ENCODE data around the gene CD247.

CD247 gene

DNA sequence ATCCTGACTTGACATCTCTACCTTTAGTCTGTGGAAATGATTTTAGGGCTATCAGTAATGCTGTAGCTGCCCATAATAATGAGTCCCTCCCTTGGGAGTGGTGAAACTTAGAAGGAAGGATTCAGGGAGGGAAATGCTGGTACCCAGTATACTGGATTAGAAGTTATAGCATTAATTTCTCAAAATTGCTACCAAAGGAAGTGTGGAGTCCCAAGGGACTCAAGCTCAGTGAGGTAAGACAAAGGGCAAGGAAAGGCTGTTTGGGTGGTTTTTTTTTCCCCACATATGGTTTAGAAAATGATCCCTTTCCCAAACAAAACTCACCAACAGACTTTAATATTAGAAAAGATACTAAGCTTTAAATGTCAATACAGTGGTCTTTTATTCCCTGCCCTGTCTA lies 99.9 kb downstream of the CD247 start:
- no peaks in the 10 kb centered on the region for H3K27me3 ChIP-seq (replicated peaks in 2 of 5; ENCODE audit: control insufficient read depth in 4 of 5, insufficient read depth in 5 of 5, low read length in 4 of 5)
- no peak overlapping the region for H3K4me3 ChIP-seq (ENCODE audit: control insufficient read depth in 1 of 7, extremely low read depth in 1 of 7, insufficient read depth in 4 of 7, low read depth in 2 of 7, low read length in 6 of 7)
- CTCF ChIA-PET, result interaction anchor here (0.7 to 1.6 kb wide), 2 partner anchors 20 to 79 kb away, joined by 3 to 4 read pairs; no protein-coding TSS in a partner anchor
- H3K36me3 ChIP-seq (ENCODE audit: control insufficient read depth in 4 of 4, insufficient read depth in 4 of 4, low read length in 3 of 4), result peaks cover 5 to 22% (median 12%) of the 10 kb centered on the region in 4 experiments
- no peak for DNase-seq
- POLR2A ChIA-PET, result interaction anchor here (0.7 kb wide), 1 partner anchor 34 kb away, joined by 4 read pairs; no protein-coding TSS in a partner anchor
- H3K27ac ChIP-seq (ENCODE audit: insufficient read depth in 1 of 2, low read depth in 1 of 2, low read length in 2 of 2, poor library complexity in 1 of 2, severe bottlenecking in 2 of 2), result no peak overlapping the region
- no peaks in the 10 kb centered on the region for H3K9me3 ChIP-seq (ENCODE audit: control extremely low read depth in 1 of 5, control insufficient read depth in 4 of 5, insufficient read depth in 2 of 5, low read depth in 1 of 5, low read length in 4 of 5)
- peaks cover 0 to 4% (median 1%) of the 10 kb centered on the region in 4 experiments for H3K4me1 ChIP-seq (ENCODE audit: control extremely low read depth in 1 of 4, control insufficient read depth in 4 of 4, insufficient read depth in 4 of 4, low read length in 3 of 4)

- H3K4me3 ChIP-seq (ENCODE audit: control insufficient read depth in 1 of 7, extremely low read depth in 1 of 7, insufficient read depth in 4 of 7, low read depth in 2 of 7, low read length in 6 of 7), result no peak overlapping the region
- H3K4me1 ChIP-seq (ENCODE audit: control extremely low read depth in 1 of 4, control insufficient read depth in 4 of 4, insufficient read depth in 4 of 4, low read length in 3 of 4), result peaks cover 0 to 4% (median 1%) of the 10 kb centered on the region in 4 experiments
- DNase-seq, result no peak
- ChIA-PET CTCF (interaction anchor here (1.3 to 1.4 kb wide), 2 partner anchors 11 to 118 kb away, joined by 3 to 5 read pairs; no protein-coding TSS in a partner anchor), POLR2A (no interaction called here)
- WGBS (ENCODE audit: insufficient coverage), result no CpG with 5 or more reads among the region's 1 CpG
- no peaks in the 10 kb centered on the region for H3K27me3 ChIP-seq (replicated peaks in 2 of 5; ENCODE audit: control insufficient read depth in 4 of 5, insufficient read depth in 5 of 5, low read length in 4 of 5)
- H3K9me3 ChIP-seq (ENCODE audit: control extremely low read depth in 1 of 5, control insufficient read depth in 4 of 5, insufficient read depth in 2 of 5, low read depth in 1 of 5, low read length in 4 of 5), result no peaks in the 10 kb centered on the region
- no peak overlapping the region for H3K27ac ChIP-seq (ENCODE audit: insufficient read depth in 1 of 2, low read depth in 1 of 2, low read length in 2 of 2, poor library complexity in 1 of 2, severe bottlenecking in 2 of 2)
- peaks cover 9 to 35% (median 18%) of the 10 kb centered on the region in 4 experiments for H3K36me3 ChIP-seq (ENCODE audit: control insufficient read depth in 4 of 4, insufficient read depth in 4 of 4, low read length in 3 of 4)
Observed at GRCh38 chr1:167416506-167416905, 101.8 kb downstream of the CD247 start.

DNA sequence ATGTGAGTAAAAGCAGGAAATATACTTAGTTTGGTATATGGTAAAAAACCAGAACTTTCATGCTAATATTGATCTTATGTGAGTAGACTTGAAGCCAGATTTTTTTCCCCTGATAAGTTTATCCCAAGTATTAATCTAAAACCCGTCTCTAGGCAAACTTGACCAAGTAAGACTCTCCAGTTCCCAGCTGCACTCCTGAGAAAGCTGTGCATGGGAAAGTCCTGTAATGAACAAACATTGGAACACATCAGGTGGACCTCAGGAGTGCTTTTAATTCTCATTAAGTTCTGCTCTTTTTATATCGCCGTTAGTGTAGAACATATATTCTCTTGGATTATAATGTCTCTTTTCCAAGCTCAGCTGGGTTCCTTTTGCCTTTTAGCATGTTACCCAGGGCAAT lies 105.0 kb downstream of the CD247 start:
- DNase-seq, result no peak
- WGBS (ENCODE audit: insufficient coverage), result 100% methylated on average over 1 of the region's 3 CpGs
- peaks cover 9 to 35% (median 19%) of the 10 kb centered on the region in 4 experiments for H3K36me3 ChIP-seq (ENCODE audit: control insufficient read depth in 4 of 4, insufficient read depth in 4 of 4, low read length in 3 of 4)
- H3K4me1 ChIP-seq (ENCODE audit: control extremely low read depth in 1 of 4, control insufficient read depth in 4 of 4, insufficient read depth in 4 of 4, low read length in 3 of 4), result no peaks in the 10 kb centered on the region
- no peaks in the 10 kb centered on the region for H3K9me3 ChIP-seq (ENCODE audit: control extremely low read depth in 1 of 5, control insufficient read depth in 4 of 5, insufficient read depth in 2 of 5, low read depth in 1 of 5, low read length in 4 of 5)
- CTCF ChIA-PET, result interaction anchor here (1.0 to 3.0 kb wide), 2 partner anchors 8 to 12 kb away, joined by 3 to 14 read pairs; no protein-coding TSS in a partner anchor
- POLR2A ChIA-PET, result no interaction called here
- H3K27me3 ChIP-seq (replicated peaks in 2 of 5; ENCODE audit: control insufficient read depth in 4 of 5, insufficient read depth in 5 of 5, low read length in 4 of 5), result no peaks in the 10 kb centered on the region
- H3K27ac ChIP-seq (ENCODE audit: insufficient read depth in 1 of 2, low read depth in 1 of 2, low read length in 2 of 2, poor library complexity in 1 of 2, severe bottlenecking in 2 of 2), result no peak overlapping the region
- H3K4me3 ChIP-seq (ENCODE audit: control insufficient read depth in 1 of 7, extremely low read depth in 1 of 7, insufficient read depth in 4 of 7, low read depth in 2 of 7, low read length in 6 of 7), result no peak overlapping the region

GRCh38 chr1:167412920-167413319 lies 105.4 kb downstream of the CD247 start:
- peak in 2 of 3 donors; percentile 28 to 46 for DNase-seq
- Histone ChIP-seq H3K4me3 (ENCODE audit: control insufficient read depth in 1 of 7, extremely low read depth in 1 of 7, insufficient read depth in 4 of 7, low read depth in 2 of 7, low read length in 6 of 7) (no peak overlapping the region), H3K27ac (ENCODE audit: insufficient read depth in 1 of 2, low read depth in 1 of 2, low read length in 2 of 2, poor library complexity in 1 of 2, severe bottlenecking in 2 of 2) (no peak overlapping the region), H3K36me3 (ENCODE audit: control insufficient read depth in 4 of 4, insufficient read depth in 4 of 4, low read length in 3 of 4) (peaks cover 11 to 35% (median 19%) of the 10 kb centered on the region in 4 experiments), H3K9me3 (ENCODE audit: control extremely low read depth in 1 of 5, control insufficient read depth in 4 of 5, insufficient read depth in 2 of 5, low read depth in 1 of 5, low read length in 4 of 5) (no peaks in the 10 kb centered on the region), H3K27me3 (replicated peaks in 2 of 5; ENCODE audit: control insufficient read depth in 4 of 5, insufficient read depth in 5 of 5, low read length in 4 of 5) (no peaks in the 10 kb centered on the region), H3K4me1 (ENCODE audit: control extremely low read depth in 1 of 4, control insufficient read depth in 4 of 4, insufficient read depth in 4 of 4, low read length in 3 of 4) (no peaks in the 10 kb centered on the region)
- 88% methylated on average over 4 of the region's 5 CpGs for WGBS (ENCODE audit: insufficient coverage)
- CTCF ChIA-PET, result interaction anchor here (1.0 to 3.0 kb wide), 3 partner anchors 8 to 149 kb away, joined by 3 to 14 read pairs (median 3); no protein-coding TSS in a partner anchor
- POLR2A ChIA-PET, result no interaction called here

- WGBS (ENCODE audit: insufficient coverage), result 100% methylated on average over 1 of the region's 4 CpGs
Observed at GRCh38 chr1:167412072-167412471, 106.3 kb downstream of the CD247 start.

GRCh38 chr1:167409183-167409582 lies 109.1 kb downstream of the CD247 start:
- ChIA-PET POLR2A (interaction anchor here (0.6 kb wide), 1 partner anchor 141 kb away, joined by 3 read pairs; no protein-coding TSS in a partner anchor), CTCF (interaction anchor here (0.6 to 1.7 kb wide), 8 partner anchors 16 to 142 kb away, joined by 3 to 4 read pairs (median 3); no protein-coding TSS in a partner anchor)
- no peaks in the 10 kb centered on the region for H3K27me3 ChIP-seq (replicated peaks in 2 of 5; ENCODE audit: control insufficient read depth in 4 of 5, insufficient read depth in 5 of 5, low read length in 4 of 5)
- H3K4me1 ChIP-seq (ENCODE audit: control extremely low read depth in 1 of 4, control insufficient read depth in 4 of 4, insufficient read depth in 4 of 4, low read length in 3 of 4), result no peaks in the 10 kb centered on the region
- no peak overlapping the region for H3K4me3 ChIP-seq (ENCODE audit: control insufficient read depth in 1 of 7, extremely low read depth in 1 of 7, insufficient read depth in 4 of 7, low read depth in 2 of 7, low read length in 6 of 7)
- H3K27ac ChIP-seq (ENCODE audit: insufficient read depth in 1 of 2, low read depth in 1 of 2, low read length in 2 of 2, poor library complexity in 1 of 2, severe bottlenecking in 2 of 2), result no peak overlapping the region
- no CpG with 5 or more reads among the region's 1 CpG for WGBS (ENCODE audit: insufficient coverage)
- H3K36me3 ChIP-seq (ENCODE audit: control insufficient read depth in 4 of 4, insufficient read depth in 4 of 4, low read length in 3 of 4), result peaks cover 7 to 29% (median 17%) of the 10 kb centered on the region in 4 experiments
- H3K9me3 ChIP-seq (ENCODE audit: control extremely low read depth in 1 of 5, control insufficient read depth in 4 of 5, insufficient read depth in 2 of 5, low read depth in 1 of 5, low read length in 4 of 5), result no peaks in the 10 kb centered on the region
- no peak for DNase-seq

More at GRCh38 chr1:167412072-167412471, 106.3 kb downstream of the CD247 start:
- Histone ChIP-seq H3K27me3 (replicated peaks in 2 of 5; ENCODE audit: control insufficient read depth in 4 of 5, insufficient read depth in 5 of 5, low read length in 4 of 5) (no peaks in the 10 kb centered on the region), H3K4me1 (ENCODE audit: control extremely low read depth in 1 of 4, control insufficient read depth in 4 of 4, insufficient read depth in 4 of 4, low read length in 3 of 4) (no peaks in the 10 kb centered on the region), H3K36me3 (ENCODE audit: control insufficient read depth in 4 of 4, insufficient read depth in 4 of 4, low read length in 3 of 4) (peaks cover 11 to 33% (median 19%) of the 10 kb centered on the region in 4 experiments), H3K27ac (ENCODE audit: insufficient read depth in 1 of 2, low read depth in 1 of 2, low read length in 2 of 2, poor library complexity in 1 of 2, severe bottlenecking in 2 of 2) (no peak overlapping the region), H3K9me3 (ENCODE audit: control extremely low read depth in 1 of 5, control insufficient read depth in 4 of 5, insufficient read depth in 2 of 5, low read depth in 1 of 5, low read length in 4 of 5) (no peaks in the 10 kb centered on the region), H3K4me3 (ENCODE audit: control insufficient read depth in 1 of 7, extremely low read depth in 1 of 7, insufficient read depth in 4 of 7, low read depth in 2 of 7, low read length in 6 of 7) (no peak overlapping the region)
- CTCF ChIA-PET, result interaction anchor here (0.7 to 3.0 kb wide), 6 partner anchors 10 to 149 kb away, joined by 3 to 14 read pairs (median 3); no protein-coding TSS in a partner anchor
- no peak for DNase-seq
- POLR2A ChIA-PET, result no interaction called here

- 100% methylated on average over 1 of the region's 1 CpG for WGBS (ENCODE audit: insufficient coverage)
- H3K27me3 ChIP-seq (replicated peaks in 2 of 5; ENCODE audit: control insufficient read depth in 4 of 5, insufficient read depth in 5 of 5, low read length in 4 of 5), result no peaks in the 10 kb centered on the region
- ChIA-PET POLR2A (no interaction called here), CTCF (interaction anchor here (1.0 to 1.7 kb wide), 5 partner anchors 17 to 141 kb away, joined by 3 to 4 read pairs (median 3); no protein-coding TSS in a partner anchor)
- no peaks in the 10 kb centered on the region for H3K9me3 ChIP-seq (ENCODE audit: control extremely low read depth in 1 of 5, control insufficient read depth in 4 of 5, insufficient read depth in 2 of 5, low read depth in 1 of 5, low read length in 4 of 5)
- H3K4me1 ChIP-seq (ENCODE audit: control extremely low read depth in 1 of 4, control insufficient read depth in 4 of 4, insufficient read depth in 4 of 4, low read length in 3 of 4), result no peaks in the 10 kb centered on the region
- H3K27ac ChIP-seq (ENCODE audit: insufficient read depth in 1 of 2, low read depth in 1 of 2, low read length in 2 of 2, poor library complexity in 1 of 2, severe bottlenecking in 2 of 2), result no peak overlapping the region
- no peak overlapping the region for H3K4me3 ChIP-seq (ENCODE audit: control insufficient read depth in 1 of 7, extremely low read depth in 1 of 7, insufficient read depth in 4 of 7, low read depth in 2 of 7, low read length in 6 of 7)
- DNase-seq, result no peak
- H3K36me3 ChIP-seq (ENCODE audit: control insufficient read depth in 4 of 4, insufficient read depth in 4 of 4, low read length in 3 of 4), result peaks cover 7 to 29% (median 17%) of the 10 kb centered on the region in 4 experiments
Observed at GRCh38 chr1:167408355-167408754, 110.0 kb downstream of the CD247 start.
